DND-41 (cell line): Measurements from ENCODE around the gene PRICKLE2.

Experiments
- ATAC-seq: fragments of 200-7000 bp; cut with Tn5 transposase; 3 replicates; pipeline ENCODE4 v1.9.1; 2021; ENCODE audit warnings: low read depth; ENCODE audit not compliant: insufficient read depth
- DNase-seq: peaks from one replicate; pipeline ENCODE4 v3.0.0-alpha.2; 2020
- H2AFZ ChIP-seq: 2 replicates; pipeline ENCODE4 v1.6.0; 2012; ENCODE audit warnings: low read depth, low read length
- H3K27ac ChIP-seq: 2 replicates; pipeline ENCODE4 v1.5.1; 2012; ENCODE audit warnings: low read length, inconsistent platforms
- H3K27me3 ChIP-seq: fragments of 200-600 bp; sonication (generic); 2 replicates; pipeline ENCODE4 v1.6.0; 2012; ENCODE audit warnings: low read length, mild to moderate bottlenecking, inconsistent platforms; ENCODE audit not compliant: insufficient read depth, poor library complexity
- H3K36me3 ChIP-seq: 2 replicates; pipeline ENCODE4 v1.5.1; 2012; ENCODE audit warnings: low read length, inconsistent platforms; ENCODE audit not compliant: insufficient read depth
- H3K4me1 ChIP-seq: 2 replicates; pipeline ENCODE4 v1.5.1; 2012; ENCODE audit warnings: mild to moderate bottlenecking, low read length; ENCODE audit not compliant: insufficient read depth
- H3K4me2 ChIP-seq: 2 replicates; pipeline ENCODE4 v1.6.0; 2012; ENCODE audit warnings: mild to moderate bottlenecking, moderate library complexity, low read length, inconsistent platforms; ENCODE audit not compliant: insufficient read depth
- H3K4me3 ChIP-seq, 2 experiments: fragments of 200-600 bp in 1 of 2; shearing (Covaris generic) in 1 of 2; 2 replicates each; pipeline ENCODE4 v1.5.1; 2012 to 2016; ENCODE audit warnings: inconsistent platforms in 2 of 2, low read length in 2 of 2, mild to moderate bottlenecking in 2 of 2, low read depth in 1 of 2, moderate library complexity in 1 of 2
- H3K79me2 ChIP-seq: 2 replicates; pipeline ENCODE4 v1.6.0; 2012; ENCODE audit warnings: low read length, inconsistent platforms; ENCODE audit not compliant: insufficient read depth
- H3K9ac ChIP-seq: 2 replicates; pipeline ENCODE4 v1.6.0; 2012; ENCODE audit warnings: low read depth, mild to moderate bottlenecking, inconsistent platforms, low read length, moderate library complexity
- H3K9me3 ChIP-seq: 2 replicates; pipeline ENCODE4 v1.5.1; 2012; ENCODE audit warnings: low read length, moderate library complexity, mild to moderate bottlenecking, inconsistent platforms; ENCODE audit not compliant: insufficient read depth, severe bottlenecking
- H4K20me1 ChIP-seq: 2 replicates; pipeline ENCODE4 v1.6.0; 2012; ENCODE audit warnings: low read length; ENCODE audit not compliant: insufficient read depth
- EZH2 ChIP-seq: IDR thresholded peaks from 3 replicates; pipeline ENCODE4 v1.6.1; 2012; ENCODE audit warnings: borderline replicate concordance, low read depth, mild to moderate bottlenecking, moderate library complexity, low read length, inconsistent platforms; ENCODE audit not compliant: severe bottlenecking
- TF ChIP-seq, protein P1 (sequence below): IDR thresholded peaks from 2 replicates; pipeline ENCODE4 v1.5.1; 2012; ENCODE audit warnings: borderline replicate concordance, low read length, moderate library complexity, mild to moderate bottlenecking; ENCODE audit not compliant: poor library complexity, severe bottlenecking; ENCODE audit errors: extremely low read depth

Gene PRICKLE2

DNA sequence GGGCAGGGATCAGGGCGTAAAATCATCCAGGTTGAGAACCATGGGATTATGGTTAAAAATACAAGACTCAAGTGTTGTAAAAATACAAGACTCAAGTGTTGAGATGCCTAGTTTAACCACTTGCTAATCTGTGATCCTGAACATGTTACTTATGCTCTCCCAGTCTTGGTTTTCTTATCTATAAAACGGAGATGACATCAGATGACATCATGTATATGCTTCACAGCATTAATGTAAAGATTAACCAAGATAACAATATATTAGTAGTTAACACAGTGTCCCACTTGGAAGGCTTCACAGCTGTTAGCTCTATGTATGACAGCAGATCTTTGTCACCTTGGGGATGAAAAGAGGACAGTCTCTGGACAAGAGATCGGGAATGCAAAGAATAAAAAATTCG is 96.2 kb downstream of the PRICKLE2 start:
- Histone ChIP-seq H3K79me2 (no peaks in the 10 kb centered on the region), H3K9me3 (no peaks in the 10 kb centered on the region), H3K4me3 (no peak overlapping the region), H3K4me2 (no peak overlapping the region), H3K27me3 (no peaks in the 10 kb centered on the region), H3K4me1 (no peaks in the 10 kb centered on the region), H2AFZ (no peak overlapping the region), H3K9ac (no peak overlapping the region), H3K27ac (no peak overlapping the region), H4K20me1 (no peaks in the 10 kb centered on the region), H3K36me3 (no peaks in the 10 kb centered on the region)
- ATAC-seq (no peak), DNase-seq (no peak)
- TF ChIP-seq, protein P1, sequence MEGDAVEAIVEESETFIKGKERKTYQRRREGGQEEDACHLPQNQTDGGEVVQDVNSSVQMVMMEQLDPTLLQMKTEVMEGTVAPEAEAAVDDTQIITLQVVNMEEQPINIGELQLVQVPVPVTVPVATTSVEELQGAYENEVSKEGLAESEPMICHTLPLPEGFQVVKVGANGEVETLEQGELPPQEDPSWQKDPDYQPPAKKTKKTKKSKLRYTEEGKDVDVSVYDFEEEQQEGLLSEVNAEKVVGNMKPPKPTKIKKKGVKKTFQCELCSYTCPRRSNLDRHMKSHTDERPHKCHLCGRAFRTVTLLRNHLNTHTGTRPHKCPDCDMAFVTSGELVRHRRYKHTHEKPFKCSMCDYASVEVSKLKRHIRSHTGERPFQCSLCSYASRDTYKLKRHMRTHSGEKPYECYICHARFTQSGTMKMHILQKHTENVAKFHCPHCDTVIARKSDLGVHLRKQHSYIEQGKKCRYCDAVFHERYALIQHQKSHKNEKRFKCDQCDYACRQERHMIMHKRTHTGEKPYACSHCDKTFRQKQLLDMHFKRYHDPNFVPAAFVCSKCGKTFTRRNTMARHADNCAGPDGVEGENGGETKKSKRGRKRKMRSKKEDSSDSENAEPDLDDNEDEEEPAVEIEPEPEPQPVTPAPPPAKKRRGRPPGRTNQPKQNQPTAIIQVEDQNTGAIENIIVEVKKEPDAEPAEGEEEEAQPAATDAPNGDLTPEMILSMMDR, result no peak
- TF ChIP-seq EZH2, result no peak

DNA sequence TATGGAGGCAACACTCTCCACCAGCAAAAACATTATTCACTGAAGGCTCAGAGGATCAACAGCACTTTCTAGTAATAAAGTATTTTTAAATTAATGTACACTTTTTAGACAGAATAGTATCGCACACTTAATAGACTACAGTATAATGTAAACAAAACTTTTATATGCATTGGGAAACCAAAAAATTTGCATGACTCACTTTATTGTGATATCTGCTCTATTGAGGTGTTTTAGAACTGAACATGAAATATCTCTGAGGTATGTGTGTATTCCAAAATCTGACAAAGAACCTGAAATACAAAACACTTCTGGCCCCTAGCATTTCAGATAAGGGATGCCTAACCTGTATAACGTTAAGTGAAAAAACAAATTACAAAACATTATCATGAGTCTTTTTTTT is 99.7 kb downstream of the PRICKLE2 start:
- Histone ChIP-seq H3K79me2 (no peaks in the 10 kb centered on the region), H3K9ac (no peak overlapping the region), H3K36me3 (no peaks in the 10 kb centered on the region), H2AFZ (no peak overlapping the region), H3K4me1 (no peaks in the 10 kb centered on the region), H3K4me3 (no peak overlapping the region), H3K4me2 (no peak overlapping the region), H3K27ac (no peak overlapping the region), H3K9me3 (no peaks in the 10 kb centered on the region), H4K20me1 (no peaks in the 10 kb centered on the region), H3K27me3 (no peaks in the 10 kb centered on the region)
- TF ChIP-seq, protein P1, result no peak
- no peak for TF ChIP-seq EZH2
- no peak for ATAC-seq
- DNase-seq, result no peak

DNA sequence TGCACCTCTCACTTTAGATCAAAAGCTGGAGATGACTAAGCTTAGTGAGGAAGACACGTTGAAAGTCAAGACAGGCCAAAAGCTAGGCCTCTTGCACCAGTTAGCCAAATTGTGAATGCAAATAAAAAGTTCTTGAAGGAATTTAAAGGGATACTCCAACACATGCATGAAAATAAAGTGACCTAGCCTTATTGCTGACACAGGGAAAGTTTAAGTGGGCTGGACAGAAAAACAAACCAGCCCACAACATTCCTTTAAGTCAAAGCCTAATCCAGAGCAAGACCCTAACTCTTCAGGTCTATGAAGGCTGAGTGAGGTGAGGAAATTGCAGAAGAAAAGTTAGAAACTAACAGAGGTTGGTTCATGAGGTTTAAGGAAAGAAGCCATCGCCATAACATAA is 101.3 kb downstream of the PRICKLE2 start:
- H3K4me2 ChIP-seq, result no peak overlapping the region
- no peak for DNase-seq
- no peak overlapping the region for H2AFZ ChIP-seq
- no peak overlapping the region for H3K27ac ChIP-seq
- no peak overlapping the region for H3K9ac ChIP-seq
- H3K36me3 ChIP-seq, result no peaks in the 10 kb centered on the region
- no peaks in the 10 kb centered on the region for H3K9me3 ChIP-seq
- no peak overlapping the region for H3K4me3 ChIP-seq
- TF ChIP-seq EZH2, result no peak
- TF ChIP-seq, protein P1, result no peak
- no peaks in the 10 kb centered on the region for H3K79me2 ChIP-seq
- no peaks in the 10 kb centered on the region for H3K4me1 ChIP-seq
- H3K27me3 ChIP-seq, result no peaks in the 10 kb centered on the region
- no peak for ATAC-seq
- H4K20me1 ChIP-seq, result no peaks in the 10 kb centered on the region

DNA sequence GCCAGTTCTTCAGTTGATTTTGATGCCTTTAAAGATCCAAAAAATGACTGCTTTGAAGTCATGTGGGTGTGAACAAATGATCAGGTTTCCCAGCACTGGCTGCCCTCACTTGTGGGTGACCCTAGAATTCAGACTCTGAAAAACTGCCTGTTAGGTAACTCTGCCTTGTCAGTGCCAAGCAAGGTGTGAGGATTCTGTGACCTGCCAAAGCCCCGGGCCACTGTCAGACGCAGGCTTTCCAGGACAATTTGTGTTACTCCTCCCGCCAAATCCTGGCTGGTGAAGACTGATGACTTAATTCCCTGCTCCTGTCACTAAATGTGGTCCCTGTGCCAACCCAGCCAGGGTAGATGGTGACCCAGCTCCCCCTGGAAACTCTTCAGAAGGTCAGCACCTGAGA is 102.8 kb downstream of the PRICKLE2 start:
- H3K27me3 ChIP-seq, result no peaks in the 10 kb centered on the region
- no peaks in the 10 kb centered on the region for H3K9me3 ChIP-seq
- no peaks in the 10 kb centered on the region for H4K20me1 ChIP-seq
- no peak for TF ChIP-seq EZH2
- TF ChIP-seq, protein P1, result no peak
- H3K27ac ChIP-seq, result no peak overlapping the region
- DNase-seq (no peak), ATAC-seq (no peak)
- H3K4me1 ChIP-seq, result no peaks in the 10 kb centered on the region
- no peak overlapping the region for H3K9ac ChIP-seq
- H3K36me3 ChIP-seq, result no peaks in the 10 kb centered on the region
- H3K4me3 ChIP-seq, result no peak overlapping the region
- H3K79me2 ChIP-seq, result no peaks in the 10 kb centered on the region
- H3K4me2 ChIP-seq, result no peak overlapping the region
- H2AFZ ChIP-seq, result no peak overlapping the region
